Measurements from ENCODE around the gene CLEC2A.
"Not testable (repeated sequence)": the region's sequence is repeated elsewhere in the genome, so short reads cannot be mapped to it uniquely, and the experiment has no call there.

The CLEC2A gene, protein sequence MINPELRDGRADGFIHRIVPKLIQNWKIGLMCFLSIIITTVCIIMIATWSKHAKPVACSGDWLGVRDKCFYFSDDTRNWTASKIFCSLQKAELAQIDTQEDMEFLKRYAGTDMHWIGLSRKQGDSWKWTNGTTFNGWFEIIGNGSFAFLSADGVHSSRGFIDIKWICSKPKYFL

GRCh38 chr12:9932270-9932669 is at the start of gene CLEC2A:
CLEC2A (minus strand) TSS chr12:9932370; CDS start chr12:9932329, 41 bp downstream.
- no peak for DNase-seq

GRCh38 chr12:9980126-9980525 is 48.0 kb upstream of the CLEC2A start:
- DNase-seq, result no peak

DNA sequence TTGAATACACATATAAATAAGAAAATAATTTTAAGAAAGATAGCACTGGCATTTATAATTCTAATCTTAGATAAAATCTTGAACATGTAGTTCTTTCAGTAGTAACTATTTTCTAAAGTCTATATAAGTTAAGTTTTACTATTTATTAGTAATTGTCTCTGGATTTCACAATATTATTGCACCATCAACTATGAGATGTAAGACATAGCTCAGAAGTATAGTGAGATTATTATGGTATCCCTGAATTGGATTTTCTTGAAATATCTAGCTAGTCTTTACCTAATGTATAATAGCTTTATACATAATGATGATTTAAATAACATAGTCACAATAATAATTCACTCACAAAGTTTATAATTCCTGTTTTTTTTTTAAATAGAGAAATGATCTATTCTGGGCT is 45.7 kb upstream of the CLEC2A start:
- no peak for DNase-seq

DNA sequence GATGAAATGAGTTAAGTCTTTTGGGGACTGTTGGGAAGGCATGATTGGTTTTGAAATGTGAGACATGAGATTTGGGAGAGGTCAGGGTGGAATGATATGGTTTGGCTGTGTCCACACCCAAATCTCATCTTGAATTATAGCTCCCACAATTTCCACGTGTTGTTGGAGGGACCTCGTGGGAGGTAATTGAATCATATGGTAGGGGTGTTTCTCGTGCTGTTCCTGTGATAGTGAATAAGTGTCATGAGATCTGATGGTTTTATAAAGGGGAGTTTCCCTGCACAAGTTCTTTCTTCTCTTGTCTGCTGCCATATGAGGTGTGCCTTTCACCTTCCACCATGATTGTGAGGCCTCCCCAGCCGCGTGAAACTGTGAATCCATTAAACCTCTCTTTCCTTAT is 44.5 kb upstream of the CLEC2A start:
- not testable (repeated sequence) for DNase-seq

GRCh38 chr12:9975614-9976013 is 43.4 kb upstream of the CLEC2A start:
- no peak for DNase-seq

GRCh38 chr12:9974731-9975130 is 42.6 kb upstream of the CLEC2A start:
- DNase-seq, result not testable (repeated sequence)

- DNase-seq, result no peak
These were observed 41.8 kb upstream of the CLEC2A start for GRCh38 chr12:9973949-9974348.

GRCh38 chr12:9971181-9971580 is 39.0 kb upstream of the CLEC2A start, which contains the start of gene CLEC12A:
CLEC12A (plus strand) TSS chr12:9971409; CDS start chr12:9971597, 188 bp downstream.
- no peak for DNase-seq

GRCh38 chr12:9969673-9970072 is 37.5 kb upstream of the CLEC2A start:
- no peak for DNase-seq

- no peak for DNase-seq
These were observed 29.7 kb upstream of the CLEC2A start for GRCh38 chr12:9961901-9962300.

DNA sequence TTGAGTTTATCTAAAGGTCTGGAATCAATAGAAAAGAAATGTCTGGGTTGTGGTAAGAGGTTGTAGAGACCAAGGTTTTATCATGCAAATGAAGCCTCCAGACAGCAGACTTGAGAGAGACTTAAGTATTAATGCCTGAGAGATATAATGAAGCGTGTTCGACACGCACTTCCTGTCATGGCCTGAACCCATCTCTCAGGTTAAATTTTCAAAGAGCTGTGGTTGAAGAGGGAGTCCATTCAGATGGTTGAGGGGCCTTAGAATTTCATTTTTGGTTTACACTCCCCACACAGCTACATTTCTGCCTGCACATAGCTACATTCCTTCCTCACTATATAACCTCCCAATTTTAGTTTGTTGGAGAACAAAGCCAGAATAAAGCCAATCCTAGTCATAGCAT is 28.9 kb upstream of the CLEC2A start:
- no peak for DNase-seq

DNA sequence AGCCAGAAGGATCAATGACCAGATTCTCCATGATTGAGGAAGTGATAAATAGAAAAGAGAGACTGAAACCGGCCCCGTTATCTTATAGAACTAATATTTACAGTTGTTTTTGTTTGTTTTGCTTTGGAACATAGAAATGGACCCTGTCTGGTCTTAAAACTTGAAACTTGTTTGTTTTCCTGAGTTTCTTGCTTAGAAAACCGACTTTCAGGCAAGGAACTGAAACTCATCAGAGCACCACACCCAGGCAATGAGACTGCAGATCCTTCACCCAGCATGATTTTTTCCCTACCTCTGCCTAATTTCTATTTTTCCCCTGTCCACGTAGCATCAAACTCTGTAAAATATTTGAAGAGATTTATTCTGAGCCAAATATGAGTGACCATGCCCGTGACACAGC is 28.4 kb upstream of the CLEC2A start:
- DNase-seq, result no peak

- DNase-seq, result no peak
These were observed 25.7 kb upstream of the CLEC2A start for GRCh38 chr12:9957834-9958233.

- not testable (repeated sequence) for DNase-seq
These were observed 21.0 kb upstream of the CLEC2A start for GRCh38 chr12:9952954-9953729.

- no peak for DNase-seq
These were observed 19.0 kb upstream of the CLEC2A start for GRCh38 chr12:9951026-9951675.

DNA sequence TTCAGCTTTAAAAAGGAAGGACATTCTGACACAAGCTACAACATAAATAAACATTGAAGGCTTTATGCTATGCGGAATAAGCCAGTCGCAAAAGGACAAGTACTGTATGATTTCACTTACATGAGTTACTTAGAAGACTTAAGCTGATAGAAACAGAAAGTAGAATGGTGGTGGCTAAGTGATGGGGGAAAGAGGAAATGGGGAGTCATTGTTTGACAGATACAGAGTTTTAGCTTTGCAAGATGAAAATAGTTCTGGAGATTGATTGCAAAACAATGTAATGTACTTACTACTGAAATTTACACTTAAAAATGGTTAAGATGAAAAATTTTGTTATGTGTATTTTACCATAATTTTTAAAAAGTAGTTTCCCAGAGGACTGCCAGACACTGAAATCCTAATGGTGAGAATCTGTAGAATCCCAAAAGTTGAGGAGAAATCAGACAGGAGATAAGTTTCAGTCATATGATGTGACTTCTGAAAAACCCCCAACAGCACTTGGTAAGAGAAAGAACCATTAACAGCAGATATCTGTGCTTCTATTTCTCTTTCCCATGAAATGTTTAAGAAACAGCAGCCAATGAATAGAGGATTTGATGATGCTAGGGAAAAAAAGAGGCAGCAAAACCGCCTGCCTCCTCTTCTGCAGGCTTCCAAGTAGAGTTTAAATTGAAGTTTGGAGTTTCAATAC is 16.6 kb upstream of the CLEC2A start:
- DNase-seq, result no peak

DNA sequence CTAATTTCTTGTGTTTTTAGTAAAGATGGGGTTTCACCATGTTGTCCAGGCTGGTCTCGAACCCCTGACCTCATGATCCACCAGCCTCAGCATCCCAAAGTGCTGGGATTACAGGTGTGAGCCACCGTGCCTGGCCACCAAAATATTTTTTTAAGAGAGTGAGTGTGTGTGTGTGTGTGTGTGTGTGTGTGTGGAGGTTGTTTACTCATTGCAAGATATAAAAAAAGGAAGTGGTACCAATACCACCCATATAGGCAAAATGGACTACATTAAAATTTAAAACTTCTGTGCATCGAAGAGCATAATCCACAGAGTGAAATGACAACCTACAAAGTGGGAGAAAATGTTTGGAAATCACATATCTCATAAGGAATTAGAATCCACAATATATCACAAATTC is 15.5 kb upstream of the CLEC2A start:
- no peak for DNase-seq

DNA sequence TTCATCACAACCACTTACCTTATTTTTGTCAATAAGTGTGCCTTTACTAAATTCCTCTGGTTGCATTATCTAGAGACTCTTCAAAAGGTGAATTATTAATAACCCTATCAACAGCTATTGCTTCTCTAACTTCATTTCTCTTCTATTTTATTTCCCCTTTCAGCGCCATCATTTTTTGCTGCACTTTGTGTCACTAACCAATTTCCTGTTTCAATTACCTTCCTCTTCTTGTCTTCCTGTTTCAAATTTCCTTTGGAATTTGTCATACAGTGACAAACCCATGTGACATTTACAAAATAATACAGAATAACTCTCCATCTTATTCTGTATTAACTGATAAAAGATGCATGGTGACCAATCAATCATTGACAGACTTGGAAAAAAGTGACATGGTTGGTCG is 12.2 kb upstream of the CLEC2A start:
- DNase-seq, result no peak

DNA sequence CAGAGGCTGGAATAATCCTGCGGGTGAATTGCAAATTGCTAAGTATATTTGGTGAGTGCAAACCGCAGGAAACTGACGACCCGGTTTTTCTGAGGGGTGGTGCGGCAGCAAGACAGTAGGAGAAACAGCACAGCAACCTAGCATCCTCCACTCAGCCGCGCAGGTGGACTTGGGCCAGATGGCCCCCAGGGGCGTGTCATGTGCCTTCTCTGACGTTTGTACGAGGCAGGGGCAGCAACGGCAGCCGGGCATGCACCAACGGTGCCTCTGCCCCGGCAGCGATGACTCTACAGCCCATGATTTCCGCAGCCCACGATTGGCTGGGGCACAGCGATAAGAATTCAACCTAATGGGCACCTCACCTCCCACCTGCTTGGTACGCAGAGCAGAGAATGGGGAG is 11.1 kb upstream of the CLEC2A start:
- no peak for DNase-seq

DNA sequence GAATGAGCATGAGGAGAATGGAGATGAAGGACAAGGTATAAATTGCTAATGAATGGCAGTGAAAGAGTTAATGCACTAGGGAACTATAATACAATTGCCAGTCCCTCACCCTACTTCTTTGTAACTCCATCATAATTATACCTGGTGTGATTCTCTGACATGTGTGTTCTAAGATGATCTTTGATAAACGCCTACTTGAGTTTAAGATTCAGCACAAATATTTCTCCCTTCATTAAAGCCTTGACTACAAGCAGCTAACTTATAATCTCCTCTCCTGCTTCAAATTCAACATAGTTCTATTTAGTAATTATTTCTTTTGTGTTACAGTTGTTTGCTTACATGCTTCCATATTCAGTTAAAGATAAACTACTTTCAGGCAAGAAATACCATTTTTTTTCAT is 9.7 kb upstream of the CLEC2A start:
- no peak for DNase-seq

DNA sequence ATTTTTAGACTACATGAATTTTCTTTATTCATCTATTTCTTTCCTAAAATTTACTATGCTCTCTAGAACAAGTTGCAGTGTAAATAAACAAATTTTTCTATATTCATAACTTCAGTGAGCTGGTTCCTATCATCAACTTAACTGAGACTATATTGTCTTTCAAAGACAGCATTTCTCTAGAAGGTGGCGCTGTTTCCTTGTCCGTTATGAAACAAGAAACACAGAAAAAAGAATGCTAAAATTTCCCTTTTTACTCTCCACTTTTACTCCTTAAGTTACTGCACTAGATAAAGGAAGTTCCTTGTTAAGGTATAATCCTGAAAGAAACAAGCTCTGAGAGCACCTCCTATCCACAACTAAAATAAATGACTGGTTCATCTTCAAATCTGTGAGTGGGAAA is 8.2 kb upstream of the CLEC2A start:
- no peak for DNase-seq

- DNase-seq, result no peak
These were observed 4.4 kb upstream of the CLEC2A start for GRCh38 chr12:9936591-9936990.

DNA sequence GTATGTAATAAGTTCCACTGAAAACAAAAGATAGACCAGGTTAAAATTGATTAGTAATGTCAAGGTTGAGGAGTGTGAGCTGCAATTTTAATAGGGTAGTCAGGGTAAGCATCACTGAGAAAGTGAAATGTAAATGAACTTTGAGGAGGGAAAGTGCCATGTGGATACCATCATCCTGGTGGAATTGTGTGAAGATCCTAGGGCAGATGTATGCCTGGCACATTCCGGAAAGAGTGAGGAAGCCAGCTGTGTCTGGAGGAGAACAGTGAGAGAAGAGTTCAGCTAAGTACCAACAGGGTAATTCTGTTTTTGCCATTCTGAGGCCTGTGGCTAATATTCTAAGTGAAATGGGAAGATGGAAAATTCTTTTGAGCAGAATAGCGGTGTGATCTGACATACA is 2.9 kb upstream of the CLEC2A start:
- no peak for DNase-seq

- no peak for DNase-seq
These were observed 1.8 kb upstream of the CLEC2A start for GRCh38 chr12:9933958-9934357.
